Hepatocyte (in vitro differentiated cells): ENCODE results near the gene ARL15.

ENCODE experiments used
- CTCF ChIP-seq: fragments of 200-600 bp; sonication (generic); IDR thresholded peaks from 2 replicates; pipeline ENCODE4 v1.5.1; 2016; ENCODE audit warnings: antibody characterized with exemption, mild to moderate bottlenecking; ENCODE audit not compliant: poor library complexity
- EZH2 ChIP-seq: fragments of 200-600 bp; sonication (generic); IDR thresholded peaks from 2 replicates; pipeline ENCODE4 v1.6.1; 2016; ENCODE audit warnings: antibody characterized with exemption, mild to moderate bottlenecking, borderline replicate concordance

- TF ChIP-seq CTCF: no peak
- no peak for TF ChIP-seq EZH2
Observed at GRCh38 chr5:54197018-54197417, 113.4 kb downstream of the ARL15 start.
